SH-SY5Y (cell line): Measurements from ENCODE around the gene PTPRT.
A peak's percentile ranks its signal among the peaks of the same experiment; 100 is the strongest.

Experiments
- GATA2 ChIP-seq: IDR thresholded peaks from 2 replicates; pipeline ENCODE4 v1.6.1; 2011; ENCODE audit warnings: mild to moderate bottlenecking, low read depth, low read length
- GATA3 ChIP-seq: IDR thresholded peaks from 2 replicates; pipeline ENCODE4 v1.6.1; 2011; ENCODE audit warnings: low read depth, mild to moderate bottlenecking, low read length, moderate library complexity

PTPRT gene

DNA sequence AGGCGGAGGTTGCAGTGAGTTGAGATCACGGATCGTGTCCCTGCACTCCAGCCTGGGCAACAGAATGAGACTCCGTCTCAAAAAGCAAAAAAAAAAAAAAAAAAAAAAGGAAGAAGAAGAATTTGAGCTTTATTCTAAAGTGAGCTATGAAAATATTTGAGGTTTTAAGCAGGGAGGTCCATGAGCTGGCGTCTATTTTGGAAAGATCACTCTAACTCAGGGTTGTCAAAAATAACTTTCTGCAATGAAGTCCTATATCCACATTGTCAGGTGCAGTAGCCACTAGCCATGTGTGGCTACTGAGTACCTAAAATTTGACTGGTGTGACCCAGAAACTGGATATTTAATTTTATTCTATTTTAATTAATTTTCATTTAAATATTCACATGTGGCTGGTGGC lies 217.1 kb downstream of the PTPRT start:
- no peak for TF ChIP-seq GATA2
- no peak for TF ChIP-seq GATA3

- TF ChIP-seq GATA2 (no peak), GATA3 (no peak)
Observed at GRCh38 chr20:42968746-42969145, 221.0 kb downstream of the PTPRT start.

DNA sequence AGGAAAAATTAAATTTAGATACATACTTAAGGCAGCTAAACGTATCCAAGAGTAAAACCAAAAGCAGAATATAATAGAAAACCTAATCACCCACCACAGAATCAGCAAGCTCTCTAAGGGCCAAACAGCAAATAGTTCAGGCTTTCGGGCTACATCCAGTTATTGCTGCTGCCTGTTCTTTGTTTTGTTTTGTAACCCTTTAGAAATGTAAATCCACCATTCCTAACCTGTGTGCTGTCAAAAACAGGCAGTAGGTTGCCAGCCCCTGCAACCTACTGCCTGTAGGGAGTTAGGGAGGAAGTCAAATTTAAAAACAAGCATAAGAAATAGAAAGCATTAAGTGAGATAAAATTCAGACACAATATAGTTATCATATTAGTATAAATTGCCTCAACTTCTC lies 225.9 kb downstream of the PTPRT start:
- TF ChIP-seq GATA3 (no peak), GATA2 (no peak)

DNA sequence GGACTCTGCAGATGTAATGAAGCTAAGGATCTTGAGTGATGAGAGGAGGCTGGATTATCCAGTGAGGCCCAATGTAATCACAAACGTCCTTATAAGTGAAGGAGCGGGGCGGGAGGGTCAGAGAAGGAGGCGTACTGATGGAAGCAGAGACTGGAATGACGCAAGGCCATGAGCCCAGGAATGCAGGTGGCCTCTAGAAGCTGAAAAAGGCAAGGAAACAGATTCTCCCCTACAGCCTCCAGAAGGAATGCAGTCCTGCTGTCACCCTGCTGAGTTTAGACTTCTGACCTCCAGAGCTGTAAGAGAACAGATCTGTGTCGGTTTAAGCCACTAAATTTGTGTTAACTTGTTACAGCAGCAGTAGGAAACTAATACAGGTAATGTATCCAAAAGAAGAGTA lies 227.9 kb downstream of the PTPRT start:
- TF ChIP-seq GATA2: no peak
- TF ChIP-seq GATA3: no peak

DNA sequence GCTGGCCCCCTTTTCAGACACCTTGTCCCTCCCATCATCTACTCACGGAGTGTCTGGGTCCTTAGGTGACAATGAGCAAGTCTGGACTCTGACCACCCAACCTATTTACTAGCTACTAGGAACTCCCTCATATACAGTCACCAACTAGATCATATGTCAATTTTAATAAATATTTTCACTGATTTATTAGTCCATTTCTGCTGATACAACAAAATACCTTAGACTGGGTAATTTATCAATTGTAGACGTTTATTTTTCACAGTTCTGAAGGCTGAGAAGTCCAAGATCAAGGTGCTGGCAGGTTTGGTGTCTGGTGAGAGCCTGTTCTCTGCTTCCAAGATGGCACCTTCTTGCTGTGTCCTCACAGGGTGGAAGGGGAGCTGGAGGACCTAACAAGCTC lies 229.7 kb downstream of the PTPRT start:
- TF ChIP-seq GATA2 (no peak), GATA3 (no peak)

DNA sequence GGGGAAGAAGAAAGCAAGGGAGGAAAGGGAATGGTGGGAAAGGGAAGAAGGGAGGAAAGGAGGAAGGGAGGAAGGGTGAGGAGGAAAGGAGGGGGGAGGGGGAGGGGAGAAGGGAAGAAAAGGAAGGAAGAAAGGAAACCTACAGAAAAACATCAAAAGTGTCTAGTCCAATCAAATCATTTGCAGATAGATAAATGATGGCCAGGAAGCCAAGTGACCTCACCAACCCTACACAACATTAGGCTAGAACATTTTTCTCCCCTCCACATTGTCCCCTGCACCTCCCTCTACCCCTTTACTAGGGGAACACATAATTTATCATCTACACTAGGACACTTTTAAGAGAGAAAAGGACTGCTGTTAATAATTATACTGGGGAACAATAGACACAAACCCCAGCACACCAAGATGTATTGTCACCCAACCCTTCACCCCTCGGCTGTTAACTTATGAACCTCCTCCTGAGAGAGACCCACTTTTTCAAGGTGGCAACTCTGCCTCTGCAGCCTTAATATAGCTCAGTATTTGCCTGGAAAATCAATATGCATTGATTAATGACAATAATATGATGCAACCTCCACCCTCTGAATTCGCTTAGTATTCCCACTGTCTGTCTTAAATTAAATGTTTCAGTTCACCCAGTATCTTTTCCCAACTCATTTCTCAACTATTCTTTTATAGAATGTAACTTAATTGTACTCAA lies 231.2 kb downstream of the PTPRT start:
- TF ChIP-seq GATA3 (no peak), GATA2 (no peak)

- no peak for TF ChIP-seq GATA2
Observed at GRCh38 chr20:42957704-42958095, 232.0 kb downstream of the PTPRT start.

GRCh38 chr20:42957018-42957703 lies 232.5 kb downstream of the PTPRT start:
- no peak for TF ChIP-seq GATA2
- no peak for TF ChIP-seq GATA3

GRCh38 chr20:42955713-42956112 lies 234.0 kb downstream of the PTPRT start:
- TF ChIP-seq GATA3: no peak
- no peak for TF ChIP-seq GATA2

GRCh38 chr20:42954951-42955350 lies 234.8 kb downstream of the PTPRT start:
- TF ChIP-seq GATA2 (no peak), GATA3 (no peak)

DNA sequence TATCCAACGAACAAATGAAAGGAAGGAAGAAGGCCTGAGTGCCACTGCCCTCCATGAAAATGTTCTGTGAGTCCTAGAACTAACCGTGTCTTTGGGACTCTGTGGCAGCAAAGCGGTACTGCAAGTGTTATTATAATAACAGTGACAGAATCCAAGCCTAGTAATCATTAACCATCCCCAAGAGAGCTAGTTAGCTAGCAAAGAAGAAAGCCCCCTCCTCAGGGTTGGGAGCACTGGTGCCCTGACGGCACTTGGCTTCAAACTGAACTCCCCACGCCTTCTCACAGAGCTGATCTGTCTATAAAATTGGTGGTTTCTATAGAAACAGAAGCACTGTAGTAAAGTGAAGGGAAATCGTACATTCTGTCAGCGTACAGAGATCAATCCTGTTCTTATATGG lies 239.8 kb downstream of the PTPRT start:
- no peak for TF ChIP-seq GATA3
- TF ChIP-seq GATA2: no peak

DNA sequence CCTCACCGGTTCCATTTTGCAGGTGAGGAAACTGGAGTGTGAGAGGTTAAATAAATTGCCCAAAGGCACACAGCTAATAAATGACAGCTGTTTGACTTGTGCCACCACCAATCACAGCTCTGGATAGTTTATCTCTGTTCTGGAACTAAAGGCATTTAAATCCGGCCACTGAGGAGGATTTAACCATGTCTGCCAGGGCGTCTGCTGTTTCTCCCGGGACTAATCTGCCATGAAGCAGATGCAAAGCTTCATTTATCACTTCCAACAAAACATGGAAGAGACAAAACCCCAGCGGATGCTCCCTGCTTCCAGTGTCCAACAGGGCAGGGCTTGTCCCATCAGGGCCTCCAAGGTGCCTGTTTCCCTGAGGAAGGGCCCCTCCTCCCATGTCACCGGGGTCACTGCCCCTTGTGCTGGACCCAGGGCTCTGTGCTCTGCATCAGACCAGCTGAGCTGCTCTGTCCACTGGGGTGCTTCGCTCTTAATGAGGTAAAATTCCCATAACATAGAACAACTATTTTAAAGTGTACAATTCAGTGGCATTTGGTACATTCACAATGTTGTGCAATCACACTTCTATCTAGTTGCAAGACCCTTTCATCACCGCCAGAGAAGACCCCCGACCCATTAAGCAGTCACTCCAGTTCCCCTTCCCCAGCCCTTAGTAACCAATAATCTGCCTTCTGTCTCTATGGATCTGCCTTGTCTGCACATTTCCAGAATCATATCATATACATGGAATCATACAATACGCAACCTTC lies 244.3 kb downstream of the PTPRT start:
- TF ChIP-seq GATA3 (peak; percentile 55), GATA2 (peak; percentile 91)

GRCh38 chr20:42941629-42942028 lies 248.1 kb downstream of the PTPRT start:
- TF ChIP-seq GATA2 (no peak), GATA3 (no peak)

DNA sequence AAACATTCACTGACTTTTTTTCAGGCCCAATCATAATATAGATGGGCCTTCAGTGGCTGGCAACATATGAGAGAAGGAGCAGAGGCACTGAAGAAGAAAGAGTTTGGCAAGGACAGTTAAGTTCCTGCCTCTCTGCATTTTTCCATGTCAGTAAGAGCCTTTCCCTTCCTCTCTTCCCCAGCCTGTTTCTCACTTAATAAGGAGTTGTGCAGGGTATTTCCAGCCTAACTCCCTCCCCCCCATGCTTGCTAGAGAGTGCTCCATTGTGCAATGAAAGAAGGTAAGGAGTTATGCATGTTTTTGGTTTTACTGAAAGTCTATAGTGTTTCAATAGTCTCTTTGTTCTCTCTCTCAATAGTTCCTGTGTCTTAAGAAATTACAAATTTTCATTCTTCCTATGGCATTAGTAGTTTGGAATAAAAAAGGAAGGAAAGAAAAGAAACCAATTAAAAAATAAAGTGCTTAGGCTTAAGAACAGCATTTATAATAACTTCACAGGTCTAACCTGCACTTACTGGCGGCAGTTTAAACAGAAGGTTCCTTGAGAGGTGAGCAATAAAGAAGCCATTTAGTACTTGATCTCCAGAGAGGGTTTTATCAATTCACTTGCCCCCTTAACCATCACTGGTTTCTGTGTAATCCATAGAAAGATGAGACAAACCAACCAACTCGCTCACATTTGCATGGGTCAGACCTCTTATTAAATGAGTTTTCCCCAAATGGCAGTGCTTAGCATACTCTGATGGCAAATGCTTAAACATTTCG lies 251.1 kb downstream of the PTPRT start:
- no peak for TF ChIP-seq GATA3
- TF ChIP-seq GATA2: no peak

GRCh38 chr20:42936482-42936881 lies 253.2 kb downstream of the PTPRT start:
- no peak for TF ChIP-seq GATA3
- TF ChIP-seq GATA2: no peak
